BLaER1 treated with 17β-estradiol and CSF1 and Interleukin-3, amounts not matched to agents 10 nM and 100 nM (cell line): ENCODE measurements around the gene MTERF1.
A peak's percentile ranks its signal among the peaks of the same experiment; 100 is the strongest.

ENCODE experiments used
- H3K27ac ChIP-seq, 11 experiments: shearing (Covaris generic); formaldehyde crosslinking; 2 replicates each; pipeline ENCODE4 v1.8.1; 2022
- H3K27me3 ChIP-seq, 11 experiments: shearing (Covaris generic); formaldehyde crosslinking; 2 replicates each; pipeline ENCODE4 v1.8.1; 2022
- H3K36me3 ChIP-seq, 11 experiments: shearing (Covaris generic); formaldehyde crosslinking; 2 replicates each; pipeline ENCODE4 v1.8.1; 2022
- H3K4me1 ChIP-seq, 10 experiments: shearing (Covaris generic); formaldehyde crosslinking; 2 replicates each; pipeline ENCODE4 v1.8.1; 2022
- H3K4me2 ChIP-seq, 11 experiments: shearing (Covaris generic); formaldehyde crosslinking; 2 replicates each; pipeline ENCODE4 v1.8.1; 2022
- H3K4me3 ChIP-seq, 10 experiments: shearing (Covaris generic); formaldehyde crosslinking; 2 replicates each; pipeline ENCODE4 v1.8.1; 2022
- H3K9ac ChIP-seq, 11 experiments: shearing (Covaris generic); formaldehyde crosslinking; 2 replicates each; pipeline ENCODE4 v1.8.1; 2022
- H3K9me3 ChIP-seq, 11 experiments: shearing (Covaris generic); formaldehyde crosslinking; replicated peaks in 1 of 11; 2 replicates each; pipeline ENCODE4 v1.8.1; 2022
- H4K20me1 ChIP-seq, 11 experiments: shearing (Covaris generic); formaldehyde crosslinking; 2 replicates each; pipeline ENCODE4 v1.8.1; 2022
- Cebpa-rat ChIP-seq, 11 experiments: shearing (Covaris generic); IDR thresholded peaks; 2 replicates each; pipeline ENCODE4 v1.8.1; 2022

Gene MTERF1

DNA sequence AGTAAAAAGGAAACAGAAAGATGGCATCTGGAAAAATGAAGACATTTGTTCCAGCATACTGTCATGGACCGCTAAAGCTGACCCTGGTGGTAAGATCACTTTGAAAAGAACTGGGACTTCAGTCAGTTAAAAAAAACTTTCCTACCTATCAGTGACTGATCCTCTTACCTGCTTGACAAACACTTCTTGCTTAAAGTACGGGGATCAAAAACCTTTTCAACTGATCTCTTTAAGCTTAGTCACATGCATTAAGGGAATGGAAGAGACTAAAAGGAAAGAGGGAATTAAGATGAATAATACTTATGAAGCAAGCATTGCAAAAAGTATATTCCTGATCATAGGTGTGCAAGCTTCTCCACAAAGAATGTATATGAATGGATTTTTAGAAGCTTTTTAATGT lies 42.1 kb downstream of the MTERF1 start:
- Histone ChIP-seq H4K20me1 (no peaks in the 10 kb centered on the region), H3K27ac (no peak overlapping the region), H3K36me3 (0 out of 22 replicates have a peak, but pooled peaks cover 0 to 4% (median 0%) of the 10 kb centered on the region in 11 experiments), H3K4me1 (peaks cover 0 to 9% (median under 1%) of the 10 kb centered on the region in 10 experiments; a peak in 8 of 20 replicates), H3K9me3 (peaks cover 11 to 22% (median 20%) of the 10 kb centered on the region in 11 experiments), H3K9ac (no peak overlapping the region), H3K27me3 (no peaks in the 10 kb centered on the region), H3K4me2 (no peak overlapping the region), H3K4me3 (no peak overlapping the region)
- TF ChIP-seq Cebpa-rat (IDR thresholded peaks at IDR 0.05) = no peak

DNA sequence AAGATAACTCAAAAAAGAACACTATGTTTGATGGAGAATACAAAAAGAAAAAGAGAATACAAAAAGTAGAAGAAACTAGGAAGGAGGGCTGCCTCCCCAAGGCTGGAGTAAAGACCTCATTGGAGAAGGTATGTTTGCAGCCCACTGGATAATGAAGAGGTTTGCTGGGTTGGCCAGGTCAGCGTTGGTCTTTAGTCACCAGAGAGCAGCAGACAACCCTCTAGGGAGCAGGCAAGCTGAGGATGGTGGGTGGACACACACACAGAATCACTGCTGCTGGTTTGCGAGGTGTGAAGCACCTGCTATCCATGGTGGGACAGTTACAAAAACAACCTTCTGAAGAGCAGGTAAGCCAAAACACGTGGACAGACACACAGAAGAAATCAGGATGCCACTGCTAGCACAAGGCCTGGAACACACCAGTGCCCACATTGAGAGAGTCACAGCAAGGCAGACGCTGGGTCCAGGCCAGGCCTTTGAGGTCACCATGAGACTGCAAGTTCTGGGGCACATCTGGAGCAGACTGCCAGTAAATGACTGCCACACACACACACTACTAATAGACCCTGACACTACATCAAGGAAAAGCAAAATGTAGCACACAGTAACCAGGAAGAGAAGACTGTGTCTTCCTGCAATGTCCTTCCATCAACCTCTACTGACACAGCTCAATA lies 43.0 kb downstream of the MTERF1 start:
- H3K9me3 ChIP-seq = peaks cover 8 to 17% (median 15%) of the 10 kb centered on the region in 11 experiments
- H3K4me1 ChIP-seq = peaks cover 0 to 9% (median 0%) of the 10 kb centered on the region in 10 experiments; a peak in 2 of 20 replicates
- TF ChIP-seq Cebpa-rat (IDR thresholded peaks at IDR 0.05) = no peak
- no peak overlapping the region for H3K4me2 ChIP-seq
- no peaks in the 10 kb centered on the region for H4K20me1 ChIP-seq
- no peak overlapping the region for H3K4me3 ChIP-seq
- no peak overlapping the region for H3K27ac ChIP-seq
- 0 out of 22 replicates have a peak, but pooled peaks cover 0 to 4% (median 0%) of the 10 kb centered on the region in 11 experiments for H3K36me3 ChIP-seq
- no peak overlapping the region for H3K9ac ChIP-seq
- no peaks in the 10 kb centered on the region for H3K27me3 ChIP-seq

DNA sequence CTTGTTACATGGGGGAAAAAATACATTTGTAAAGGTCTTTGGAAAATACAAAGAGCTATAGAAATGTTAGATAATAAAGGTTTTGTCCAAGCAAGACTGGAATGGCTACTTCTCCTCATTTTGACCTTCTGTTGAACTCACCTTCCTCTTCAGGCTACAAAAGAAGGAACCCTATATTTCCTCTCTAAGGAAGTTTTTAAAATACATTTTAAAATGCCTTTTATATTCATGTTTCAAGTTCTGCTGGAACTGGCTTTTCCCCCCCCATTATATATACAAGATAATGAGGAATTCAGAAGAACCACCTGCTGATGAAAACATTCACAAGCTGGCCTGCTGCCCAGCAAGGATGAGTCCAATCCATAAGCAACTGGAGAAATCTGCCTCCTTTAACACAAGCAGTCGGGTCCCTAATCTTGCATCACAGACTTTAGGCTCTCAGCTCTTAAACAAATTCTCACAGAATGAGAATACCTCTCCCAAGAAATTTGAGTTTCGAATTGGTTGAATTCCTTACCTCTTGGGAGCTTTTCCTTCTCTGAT lies 44.6 kb downstream of the MTERF1 start:
- H3K27me3 ChIP-seq = no peaks in the 10 kb centered on the region
- no peaks in the 10 kb centered on the region for H4K20me1 ChIP-seq
- H3K9ac ChIP-seq = no peak overlapping the region
- H3K4me3 ChIP-seq = no peak overlapping the region
- H3K36me3 ChIP-seq = no peaks in the 10 kb centered on the region
- H3K4me2 ChIP-seq = peak overlapping the region in 2 of 11 experiments; percentile 14 to 29; a peak in 2 of 22 replicates
- peaks cover 0 to 9% (median 0%) of the 10 kb centered on the region in 10 experiments; a peak in 2 of 20 replicates for H3K4me1 ChIP-seq
- peaks cover 0 to under 1% (median 0%) of the 10 kb centered on the region in 11 experiments; a peak in 1 of 22 replicates for H3K9me3 ChIP-seq
- H3K27ac ChIP-seq = no peak overlapping the region
- no peak for TF ChIP-seq Cebpa-rat (IDR thresholded peaks at IDR 0.05)

DNA sequence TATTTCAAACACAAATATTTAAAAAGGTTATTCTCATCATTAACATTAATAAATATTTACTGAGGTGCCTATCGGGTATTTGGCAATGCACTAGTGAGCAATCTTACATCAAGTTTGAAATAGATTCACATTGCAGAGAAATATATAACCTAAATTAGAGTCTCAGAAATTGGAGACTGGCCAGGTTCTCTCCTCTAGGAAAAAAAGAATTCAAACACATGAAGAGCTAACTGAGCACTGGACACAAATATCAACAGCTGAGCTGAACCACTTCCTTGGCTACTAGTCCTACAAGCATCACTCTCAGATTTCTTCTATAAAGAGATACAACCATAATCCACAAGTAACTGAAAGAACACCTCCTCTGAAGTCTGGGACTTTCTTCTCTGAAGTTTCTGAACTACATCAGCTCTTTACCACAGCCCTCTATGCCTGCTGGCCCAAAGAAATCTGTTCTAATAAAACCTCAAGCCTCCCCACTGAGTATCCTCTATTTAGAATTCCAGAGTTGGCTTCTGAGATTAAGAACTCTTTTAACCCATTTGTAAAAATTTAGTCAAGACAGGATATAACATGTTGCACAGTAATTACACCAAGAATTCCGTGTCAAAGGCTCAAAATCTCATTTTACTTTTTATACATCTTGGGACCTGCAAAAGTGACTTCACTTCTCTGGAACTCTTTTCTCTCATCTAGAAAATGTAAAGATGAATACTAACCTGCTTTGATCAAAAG lies 45.2 kb downstream of the MTERF1 start:
- TF ChIP-seq Cebpa-rat (IDR thresholded peaks at IDR 0.05) = no peak
- no peak overlapping the region for H3K27ac ChIP-seq
- H3K36me3 ChIP-seq = no peaks in the 10 kb centered on the region
- peak overlapping the region in 2 of 11 experiments; percentile 14 to 29; a peak in 2 of 22 replicates for H3K4me2 ChIP-seq
- no peaks in the 10 kb centered on the region for H4K20me1 ChIP-seq
- no peak overlapping the region for H3K4me3 ChIP-seq
- no peaks in the 10 kb centered on the region for H3K9me3 ChIP-seq
- peaks cover 0 to 9% (median 0%) of the 10 kb centered on the region in 10 experiments; a peak in 2 of 20 replicates for H3K4me1 ChIP-seq
- H3K27me3 ChIP-seq = no peaks in the 10 kb centered on the region
- no peak overlapping the region for H3K9ac ChIP-seq

DNA sequence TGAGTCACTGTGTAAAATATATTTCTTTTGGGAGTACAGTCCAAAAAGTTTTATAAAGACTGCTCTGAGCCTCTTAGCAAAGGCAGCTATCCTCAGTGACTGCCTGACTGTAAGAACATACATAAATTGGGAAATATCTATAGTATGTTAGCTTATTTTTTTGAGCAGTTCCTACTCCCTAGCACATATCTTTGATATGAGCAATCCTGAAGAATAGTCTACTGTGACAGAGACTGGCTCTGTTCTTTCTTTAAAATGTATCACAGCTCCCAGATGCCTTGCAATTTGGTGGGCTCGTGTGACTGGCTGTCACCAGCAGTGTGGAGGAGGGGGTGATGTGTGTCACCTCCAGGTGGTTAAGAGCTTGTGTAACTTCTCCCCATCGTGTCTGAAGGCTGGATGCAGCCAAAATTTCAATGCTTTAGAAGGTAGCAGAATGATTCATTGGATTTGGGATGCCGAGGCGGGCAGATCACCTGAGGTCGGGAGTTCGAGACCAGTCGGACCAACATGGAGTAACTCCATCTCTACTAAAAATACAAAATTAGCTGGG lies 47.9 kb downstream of the MTERF1 start:
- H3K4me2 ChIP-seq = no peak overlapping the region
- H3K9ac ChIP-seq = no peak overlapping the region
- no peaks in the 10 kb centered on the region for H3K36me3 ChIP-seq
- no peaks in the 10 kb centered on the region for H3K9me3 ChIP-seq
- no peak overlapping the region for H3K4me3 ChIP-seq
- no peak for TF ChIP-seq Cebpa-rat (IDR thresholded peaks at IDR 0.05)
- H3K27me3 ChIP-seq = no peaks in the 10 kb centered on the region
- H3K4me1 ChIP-seq = peaks cover 0 to 9% (median 0%) of the 10 kb centered on the region in 10 experiments; a peak in 2 of 20 replicates
- no peaks in the 10 kb centered on the region for H4K20me1 ChIP-seq
- no peak overlapping the region for H3K27ac ChIP-seq

DNA sequence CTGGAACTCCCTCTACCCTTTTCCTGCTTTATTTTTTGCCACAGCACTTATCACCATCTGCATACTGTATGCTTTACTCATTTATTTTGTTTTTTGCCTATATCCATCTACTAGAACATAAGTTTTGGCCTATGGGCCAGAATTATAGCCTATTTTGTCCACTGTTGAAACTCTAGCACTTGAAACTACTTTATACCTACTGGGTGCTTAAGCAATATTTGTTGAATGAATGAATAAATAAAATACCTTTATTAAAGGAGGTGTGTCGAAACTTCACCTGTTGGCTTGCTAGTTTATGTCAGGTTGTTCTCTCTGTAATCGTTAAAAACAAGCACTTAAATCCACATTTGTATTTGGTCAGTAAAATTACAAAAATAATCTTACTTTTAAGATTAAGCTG lies 53.3 kb downstream of the MTERF1 start:
- no peak overlapping the region for H3K9ac ChIP-seq
- no peaks in the 10 kb centered on the region for H4K20me1 ChIP-seq
- no peak overlapping the region for H3K4me3 ChIP-seq
- H3K36me3 ChIP-seq = no peaks in the 10 kb centered on the region
- no peak overlapping the region for H3K27ac ChIP-seq
- no peak for TF ChIP-seq Cebpa-rat (IDR thresholded peaks at IDR 0.05)
- H3K4me1 ChIP-seq = no peaks in the 10 kb centered on the region
- no peaks in the 10 kb centered on the region for H3K27me3 ChIP-seq
- H3K4me2 ChIP-seq = no peak overlapping the region
- no peaks in the 10 kb centered on the region for H3K9me3 ChIP-seq

DNA sequence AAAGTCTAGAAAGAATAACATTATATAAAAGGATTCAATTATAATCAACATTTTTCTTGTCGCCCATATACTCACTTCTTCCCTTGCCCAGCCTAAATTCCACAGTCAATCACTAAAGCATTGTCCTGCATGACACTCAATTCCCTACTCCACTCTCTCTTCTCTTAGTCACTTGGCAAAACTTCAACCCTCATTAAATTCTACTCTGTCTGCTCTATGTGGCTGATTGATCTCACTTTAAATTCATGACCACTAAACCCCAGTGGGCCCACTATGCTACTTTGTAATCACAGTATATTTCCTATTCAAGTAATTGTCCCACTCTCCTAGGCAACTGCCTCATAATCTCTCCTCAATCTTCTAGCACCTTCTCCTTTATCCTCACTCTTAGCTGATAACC lies 54.1 kb downstream of the MTERF1 start:
- Histone ChIP-seq H3K4me3 (no peak overlapping the region), H3K9ac (no peak overlapping the region), H3K27me3 (no peaks in the 10 kb centered on the region), H3K27ac (no peak overlapping the region), H3K4me2 (no peak overlapping the region), H4K20me1 (no peaks in the 10 kb centered on the region), H3K36me3 (no peaks in the 10 kb centered on the region), H3K4me1 (no peaks in the 10 kb centered on the region), H3K9me3 (no peaks in the 10 kb centered on the region)
- TF ChIP-seq Cebpa-rat (IDR thresholded peaks at IDR 0.05) = no peak

DNA sequence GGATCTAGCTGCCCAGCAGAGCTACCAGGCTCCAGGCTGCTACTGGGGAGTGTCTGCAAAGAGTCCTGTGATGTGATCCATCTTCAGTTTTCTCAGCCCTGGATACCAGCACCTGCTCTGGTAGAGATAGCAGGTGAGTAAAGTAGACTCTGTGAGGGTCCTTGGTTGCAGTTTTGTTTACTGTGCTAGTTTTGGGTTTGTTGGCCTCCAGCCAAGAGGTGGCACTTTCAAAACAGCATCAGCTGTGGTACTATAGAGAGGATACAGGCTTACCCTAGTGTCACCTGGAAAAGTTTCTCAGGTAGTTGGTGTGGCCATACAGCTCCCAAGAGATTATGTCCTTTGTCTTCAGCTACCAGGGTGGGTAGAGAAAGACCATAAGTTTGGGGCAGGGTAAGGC lies 56.3 kb downstream of the MTERF1 start:
- Histone ChIP-seq H3K4me3 (no peak overlapping the region), H3K27ac (no peak overlapping the region), H3K9me3 (peaks cover 0 to 17% (median 0%) of the 10 kb centered on the region in 11 experiments; a peak in 2 of 22 replicates), H3K36me3 (no peaks in the 10 kb centered on the region), H4K20me1 (no peaks in the 10 kb centered on the region), H3K4me2 (no peak overlapping the region), H3K27me3 (no peaks in the 10 kb centered on the region), H3K9ac (no peak overlapping the region), H3K4me1 (no peaks in the 10 kb centered on the region)
- TF ChIP-seq Cebpa-rat (IDR thresholded peaks at IDR 0.05) = no peak
